NCI-H2107 (cell line): ENCODE measurements around the gene TMEM114.

Source experiments
- DNase-seq: peaks from one replicate; lab custom pipeline; 2025; lab: John Stamatoyannopoulos, UW

The TMEM114 gene

DNA sequence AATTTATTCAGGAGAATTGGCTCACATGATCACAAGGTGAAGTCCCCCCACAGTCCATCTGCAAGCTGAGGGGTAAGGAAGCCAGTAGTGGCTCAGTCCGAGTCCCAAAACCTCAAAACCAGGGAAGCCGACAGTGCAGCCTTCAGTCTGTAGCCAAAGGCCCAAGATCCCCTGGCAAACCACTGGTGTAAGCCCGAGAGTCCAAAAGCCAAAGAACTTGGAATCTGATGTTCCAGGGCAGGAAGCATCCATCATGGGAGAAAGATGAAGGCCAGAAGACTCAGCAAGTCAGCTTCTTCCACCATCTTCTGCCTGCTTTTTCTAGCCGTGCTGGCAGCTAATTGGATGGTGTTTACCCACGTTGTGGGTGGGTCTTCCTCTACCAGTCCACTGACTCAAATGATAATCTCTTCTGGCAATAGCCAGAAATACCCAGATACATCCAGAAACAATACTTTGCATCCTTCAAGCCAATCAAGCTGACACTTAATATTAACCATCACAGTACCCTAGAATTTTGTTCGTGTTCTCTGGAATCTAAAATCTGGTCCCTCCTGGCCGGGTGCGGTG lies 40.4 kb downstream of the TMEM114 start:
- DNase-seq = no peak

DNA sequence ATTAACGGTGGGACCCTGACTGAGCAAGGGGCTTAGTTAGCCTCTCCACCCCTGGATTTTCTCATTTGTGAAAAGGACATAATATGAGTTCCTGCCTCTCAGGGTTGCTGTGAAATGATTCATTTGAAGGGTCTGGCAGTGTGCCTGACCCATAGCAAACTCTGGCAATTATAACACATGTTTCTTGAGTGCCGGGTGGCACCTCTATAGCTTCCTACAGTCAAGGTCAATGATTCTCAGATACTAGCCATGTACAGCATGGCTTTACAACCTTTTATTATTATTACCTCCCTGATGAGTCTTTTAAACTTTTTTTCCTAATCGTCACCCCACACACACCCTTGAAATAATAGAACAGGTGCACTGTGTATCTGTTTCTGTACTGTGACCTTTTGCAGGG lies 42.1 kb downstream of the TMEM114 start:
- DNase-seq = no peak

DNA sequence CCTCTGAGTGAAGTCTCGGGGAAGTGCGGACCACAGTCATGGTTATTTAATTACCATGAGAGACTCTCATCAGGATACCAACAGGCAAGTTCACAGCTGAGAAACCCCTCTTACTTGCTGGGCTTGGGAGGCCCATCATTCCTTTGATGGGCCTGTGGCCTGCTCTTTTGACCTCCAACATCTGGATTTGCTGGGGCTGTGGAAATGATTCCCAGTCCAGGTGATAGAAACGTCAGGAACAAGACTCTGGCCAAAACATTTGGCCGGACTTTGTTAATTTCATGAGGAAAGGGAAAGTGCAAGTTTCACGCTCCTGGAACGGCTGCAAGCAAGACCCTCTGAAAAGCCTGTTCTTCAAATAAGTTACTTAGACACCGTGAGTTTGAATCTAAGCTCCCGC lies 42.5 kb downstream of the TMEM114 start:
- DNase-seq = no peak

DNA sequence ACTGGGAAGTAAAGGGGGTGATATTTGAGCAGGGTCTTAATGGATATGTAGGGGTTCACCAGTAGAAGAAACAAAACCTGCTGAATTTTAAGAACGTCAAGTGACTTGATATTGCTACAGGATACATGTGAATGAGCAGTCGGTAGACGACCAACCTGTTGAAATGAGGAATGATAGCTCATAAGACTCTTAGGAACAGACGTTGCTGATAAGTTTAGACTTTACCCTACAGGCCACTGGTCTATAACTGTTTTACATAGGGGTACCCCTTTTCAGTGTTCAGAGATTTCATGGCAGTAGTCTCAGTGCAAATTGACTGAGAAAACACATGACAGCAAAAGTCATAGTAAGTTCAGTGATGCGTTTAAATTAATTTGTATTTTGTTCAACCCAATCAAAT lies 45.9 kb downstream of the TMEM114 start:
- no peak for DNase-seq

DNA sequence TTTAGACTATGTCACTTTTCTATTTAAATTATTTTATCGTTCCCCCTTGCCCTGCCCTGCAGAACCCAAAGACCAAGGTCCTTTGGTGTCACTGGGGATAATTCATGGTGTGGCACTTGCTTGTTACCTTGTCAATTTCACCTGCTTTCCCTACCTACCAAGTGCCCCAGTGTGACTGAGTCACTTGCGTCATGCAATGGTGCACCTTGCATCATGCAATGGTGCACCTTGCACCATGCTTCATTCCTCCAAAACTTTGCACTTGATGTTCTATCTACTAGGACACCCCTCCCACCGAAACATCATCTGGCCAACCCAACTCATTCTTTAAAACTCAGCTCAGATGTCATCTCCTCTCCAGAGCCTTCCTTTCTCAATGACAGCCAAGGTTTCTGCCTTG lies 47.1 kb downstream of the TMEM114 start:
- DNase-seq = no peak

DNA sequence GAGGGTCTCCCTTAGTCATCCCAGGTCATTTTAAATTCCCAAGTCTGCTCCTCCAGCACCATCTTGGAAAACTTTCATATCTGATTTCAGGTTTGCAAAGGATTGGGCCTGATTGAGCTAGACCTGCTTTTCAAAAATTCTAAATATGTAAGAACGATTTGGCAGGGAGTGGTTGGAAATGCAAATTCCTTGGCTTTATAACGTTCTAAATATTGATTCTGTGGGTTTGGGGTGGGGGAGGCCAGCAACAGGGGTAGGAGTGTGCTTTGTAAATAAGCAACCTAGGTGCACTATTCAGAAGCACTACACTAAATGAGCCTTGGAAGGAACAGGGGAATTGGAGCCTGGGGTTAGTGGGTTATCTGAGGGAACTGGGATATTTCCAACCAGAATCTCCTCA lies 47.9 kb downstream of the TMEM114 start:
- DNase-seq = no peak

DNA sequence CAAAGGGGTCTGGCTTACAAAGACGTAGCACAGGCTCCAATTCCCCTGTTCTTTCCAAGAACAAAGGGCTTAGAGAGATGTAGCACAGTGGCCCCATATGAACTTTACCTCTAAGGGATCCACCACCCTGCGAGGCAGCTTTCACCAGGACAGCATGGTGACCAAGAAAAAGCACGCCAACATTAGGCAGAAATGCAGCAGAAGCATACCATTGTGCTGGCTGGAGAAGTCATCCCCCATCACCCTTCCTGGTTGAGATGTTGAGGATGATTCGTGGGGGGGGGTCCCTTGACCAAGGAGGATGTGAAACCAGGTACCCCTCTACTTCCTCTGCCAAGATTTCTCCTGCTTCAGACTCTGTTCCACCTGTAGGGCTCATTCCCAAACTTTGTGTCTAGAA lies 48.4 kb downstream of the TMEM114 start:
- no peak for DNase-seq

DNA sequence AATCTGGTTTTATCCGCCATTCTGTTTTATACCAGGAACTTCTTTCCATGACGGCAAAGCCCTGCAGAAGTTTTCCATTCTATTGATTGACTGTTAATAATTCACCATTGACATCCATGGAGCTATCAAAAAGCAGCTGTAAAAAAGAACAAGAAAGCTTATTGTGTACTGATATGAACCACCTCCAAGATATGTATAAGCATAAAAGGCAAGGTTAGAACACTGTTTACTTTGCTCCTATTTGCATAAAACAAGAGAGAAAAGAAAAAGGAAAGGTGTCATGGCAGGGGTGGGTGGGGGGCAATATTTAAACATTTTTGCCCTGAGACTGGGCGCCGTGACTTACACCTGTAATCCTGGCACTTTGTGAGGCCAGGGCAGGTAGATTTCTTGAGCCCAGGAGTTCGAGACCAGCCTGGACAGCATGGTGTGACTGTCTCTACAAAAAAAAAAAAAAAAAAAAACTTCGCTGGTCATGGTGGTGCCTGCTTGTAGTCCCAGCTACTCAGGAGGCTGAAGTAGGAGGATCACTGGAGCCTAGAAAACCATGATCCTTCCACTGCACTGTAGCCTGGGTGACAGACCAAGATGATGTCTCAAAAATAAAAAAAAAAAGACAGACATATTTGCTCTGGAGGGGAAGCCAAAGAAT lies 52.5 kb downstream of the TMEM114 start:
- DNase-seq = no peak

DNA sequence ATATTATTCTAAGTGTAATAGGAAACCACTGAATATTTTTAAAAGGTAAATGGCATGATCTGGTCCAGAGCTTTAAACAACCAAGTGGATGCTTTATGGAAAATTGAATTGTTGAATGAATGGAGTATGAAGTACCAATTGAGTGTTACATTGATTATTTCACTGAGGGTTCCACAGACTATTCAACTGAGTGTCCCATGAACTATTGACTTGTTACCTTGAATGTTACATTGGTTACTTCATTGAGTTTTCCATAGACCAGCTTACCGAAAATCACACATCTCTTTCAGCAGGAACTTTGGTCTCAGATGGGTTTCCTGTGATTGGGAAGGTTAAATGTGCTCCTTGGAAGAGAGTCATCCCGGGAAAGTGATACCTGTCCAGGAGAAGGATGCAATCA lies 56.8 kb downstream of the TMEM114 start:
- no peak for DNase-seq

DNA sequence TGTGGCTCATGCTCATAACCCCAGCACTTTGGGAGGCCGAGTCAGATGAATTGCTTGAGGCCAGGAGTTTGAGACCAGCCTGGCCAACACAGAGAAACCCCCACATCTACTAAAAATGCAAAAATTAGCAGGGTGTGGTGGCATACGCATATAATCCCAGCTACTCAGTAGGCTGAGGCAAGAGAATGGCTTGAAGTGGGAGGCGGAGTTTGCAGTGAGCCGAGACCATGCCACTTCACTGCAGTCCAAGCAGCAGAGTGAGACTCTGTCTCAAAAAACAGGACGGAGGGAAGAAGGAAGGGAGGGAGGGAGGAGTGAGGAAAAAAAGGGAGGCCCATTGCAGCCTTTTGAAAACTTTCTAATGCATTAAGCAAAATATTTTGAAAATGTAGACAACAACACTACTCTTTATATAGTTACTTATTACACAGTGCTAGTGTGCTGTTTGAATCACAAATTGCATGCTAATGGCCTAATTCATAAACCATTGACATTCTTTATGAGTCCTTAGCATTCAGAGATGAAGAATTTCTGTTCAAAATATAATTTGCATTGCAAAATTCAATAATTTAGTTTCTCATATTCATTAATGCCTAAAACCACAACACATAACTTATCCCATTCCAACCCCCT lies 59.4 kb downstream of the TMEM114 start:
- no peak for DNase-seq

DNA sequence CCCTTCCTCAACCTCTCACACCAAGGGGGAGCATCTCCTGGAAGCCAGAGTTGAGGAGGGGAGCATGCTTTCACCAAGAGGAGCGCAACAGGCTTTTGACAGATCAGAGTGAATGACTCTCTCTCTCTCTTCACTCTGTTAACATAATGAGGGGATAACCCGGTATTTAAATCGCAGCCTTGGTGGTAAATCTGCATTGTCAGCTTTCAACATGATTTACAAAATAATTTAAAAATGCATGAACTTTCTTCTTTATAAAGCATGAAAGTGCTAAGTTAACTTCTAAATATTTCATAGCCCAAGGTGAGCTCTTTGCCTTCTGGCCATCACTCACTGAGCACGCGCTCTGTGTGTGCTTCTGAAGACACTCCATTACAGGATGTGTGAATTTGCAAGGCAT lies 61.8 kb downstream of the TMEM114 start:
- DNase-seq = no peak

DNA sequence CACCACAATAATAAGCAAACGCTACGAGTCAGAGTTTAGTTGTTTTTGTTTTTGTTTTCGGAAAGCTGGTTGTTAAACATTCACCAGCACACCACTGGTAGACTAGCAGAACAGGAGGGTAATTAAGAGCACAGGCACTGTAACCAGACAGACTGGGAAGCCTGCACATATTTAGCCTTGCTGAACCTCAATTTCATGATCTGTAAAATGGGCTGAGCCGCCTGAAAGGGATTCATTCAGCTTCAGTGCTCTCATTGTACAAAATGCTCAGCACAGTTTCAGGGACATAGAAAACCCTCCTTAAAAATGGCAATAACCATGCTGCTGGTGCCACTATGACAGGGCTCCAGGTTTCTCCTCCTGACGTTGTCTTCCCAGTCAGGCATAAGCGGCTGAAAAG lies 66.4 kb downstream of the TMEM114 start:
- DNase-seq = no peak

DNA sequence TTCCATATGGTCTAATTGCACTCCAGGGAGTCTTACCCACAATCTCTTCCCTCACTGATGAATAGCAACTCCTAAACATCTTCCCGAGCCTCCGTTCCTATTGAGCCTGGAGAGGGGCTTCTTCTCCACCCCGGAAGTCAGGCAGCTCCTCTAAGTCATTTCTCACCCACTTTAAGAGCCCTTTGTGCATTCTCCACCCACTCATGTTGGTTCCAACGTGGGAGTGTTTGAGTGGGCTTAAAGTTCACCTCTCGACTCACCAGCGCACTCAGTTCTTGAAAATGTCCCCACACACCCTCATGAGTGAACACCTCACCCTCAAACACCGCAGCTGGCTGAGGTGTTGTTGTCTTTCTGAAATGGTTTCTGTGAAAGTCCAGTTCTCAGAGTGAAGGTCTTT lies 67.6 kb downstream of the TMEM114 start:
- DNase-seq = no peak

DNA sequence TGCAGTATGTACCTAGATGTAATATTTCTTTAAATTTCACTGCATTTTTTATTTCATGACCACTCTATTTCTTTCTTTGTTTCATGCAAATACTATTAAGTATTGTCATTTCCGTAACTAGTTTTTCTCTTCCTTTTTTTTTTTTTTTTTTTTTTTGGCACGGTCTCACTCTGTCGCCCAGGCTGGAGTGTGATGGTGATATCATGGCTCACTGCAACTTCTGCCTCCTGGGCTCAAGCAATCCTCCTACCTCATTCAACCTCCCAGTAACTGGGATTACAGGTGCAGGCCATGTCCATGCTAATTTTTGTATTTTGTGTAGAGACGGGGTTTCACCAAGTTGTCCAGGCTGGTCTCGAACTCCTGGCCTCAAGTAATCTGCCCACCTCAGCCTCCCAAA lies 70.7 kb downstream of the TMEM114 start:
- no peak for DNase-seq
